Suprapubic skin (tissue), 4 donors: ENCODE measurements around the gene SYNE2.

Source experiments
- CTCF ChIP-seq, 2 donors: fragments of 200-600 bp in 1 of 2; fragments of 450-650 bp in 1 of 2; sonication (generic) in 1 of 2; IDR thresholded peaks; one replicate each; pipeline ENCODE4 v1.5.1; 2016 to 2019; ENCODE audit warnings: antibody characterized with exemption in 2 of 2, mild to moderate bottlenecking in 1 of 2, moderate library complexity in 1 of 2
- EP300 ChIP-seq: sonication (generic); formaldehyde crosslinking; IDR thresholded peaks from one replicate; pipeline ENCODE4 v1.6.1; 2017; ENCODE audit warnings: antibody characterized with exemption
- POLR2A ChIP-seq, 2 donors: fragments of 450-650 bp; IDR thresholded peaks; one replicate each; pipeline ENCODE4 v1.6.1; 2017; ENCODE audit warnings: antibody characterized with exemption in 2 of 2, mild to moderate bottlenecking in 2 of 2, moderate library complexity in 2 of 2
- POLR2AphosphoS5 ChIP-seq, 3 donors: sonication (generic); formaldehyde crosslinking; IDR thresholded peaks; one replicate each; pipeline ENCODE4 v1.6.1; 2017; ENCODE audit warnings: antibody characterized with exemption in 3 of 3

- TF ChIP-seq CTCF (IDR thresholded peaks at IDR 0.05) (no peak), EP300 (no peak), POLR2A (IDR thresholded peaks at IDR 0.05) (no peak), POLR2AphosphoS5 (IDR thresholded peaks at IDR 0.05) (no peak)
These were observed 128.8 kb downstream of the SYNE2 start for GRCh38 chr14:63981569-63981968.
